ENCODE measurements around the gene BRD7.

BRD7 gene

DNA sequence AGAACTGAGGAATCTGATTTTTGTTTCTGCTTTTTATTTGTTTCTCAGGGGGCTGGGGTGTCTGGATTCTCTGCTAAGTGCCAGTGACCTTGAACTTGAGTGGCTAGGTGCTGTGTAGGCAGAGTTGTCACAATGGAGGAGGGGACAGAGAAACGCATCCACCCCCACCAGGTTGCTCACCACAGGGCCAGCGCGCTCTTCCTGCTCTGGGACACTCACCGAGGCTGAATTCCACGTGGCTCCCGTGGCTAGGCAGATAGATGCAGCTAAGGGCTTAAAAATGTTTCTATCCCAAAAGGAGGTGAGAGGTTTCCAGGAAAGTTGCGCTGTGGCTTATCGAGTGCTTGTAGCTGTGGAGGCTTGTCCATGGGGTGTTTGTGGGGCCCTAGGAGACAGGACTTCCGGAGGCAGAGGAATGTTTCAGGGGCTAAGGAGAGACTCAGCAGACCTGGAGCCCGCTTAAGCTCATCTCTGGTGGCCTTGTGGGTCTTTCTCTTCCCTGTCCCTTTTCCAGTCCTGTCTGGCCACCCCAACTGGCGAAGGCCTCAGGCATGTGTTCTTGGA is 65.7 kb downstream of the BRD7 start:
- DNase-seq, result no peak

DNA sequence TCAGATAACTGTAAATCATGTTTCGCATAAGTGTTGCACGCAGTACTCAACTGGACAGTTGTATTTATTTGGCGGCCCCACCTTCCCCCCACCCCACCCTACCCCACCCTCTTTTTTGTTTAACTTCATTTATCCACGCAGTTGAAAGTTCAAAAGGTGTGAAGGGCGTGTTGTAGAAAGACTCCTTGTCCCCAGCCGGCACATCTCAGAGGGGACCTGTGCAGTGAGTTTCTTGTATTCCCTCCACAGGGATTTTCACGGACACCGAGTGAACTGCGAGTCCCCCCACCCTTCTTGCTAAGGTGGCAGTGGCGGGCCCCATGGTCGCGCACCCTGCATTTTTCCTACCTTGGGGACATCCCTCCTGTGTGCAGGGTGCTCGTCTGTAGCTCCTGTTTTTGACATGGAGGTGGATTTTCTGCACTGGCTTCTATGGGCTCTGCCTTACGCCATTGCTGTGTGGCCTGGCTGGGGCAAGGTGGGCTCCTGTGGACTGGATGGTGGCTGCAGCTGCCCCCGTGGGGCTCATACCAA is 66.2 kb downstream of the BRD7 start:
- no peak for DNase-seq

DNA sequence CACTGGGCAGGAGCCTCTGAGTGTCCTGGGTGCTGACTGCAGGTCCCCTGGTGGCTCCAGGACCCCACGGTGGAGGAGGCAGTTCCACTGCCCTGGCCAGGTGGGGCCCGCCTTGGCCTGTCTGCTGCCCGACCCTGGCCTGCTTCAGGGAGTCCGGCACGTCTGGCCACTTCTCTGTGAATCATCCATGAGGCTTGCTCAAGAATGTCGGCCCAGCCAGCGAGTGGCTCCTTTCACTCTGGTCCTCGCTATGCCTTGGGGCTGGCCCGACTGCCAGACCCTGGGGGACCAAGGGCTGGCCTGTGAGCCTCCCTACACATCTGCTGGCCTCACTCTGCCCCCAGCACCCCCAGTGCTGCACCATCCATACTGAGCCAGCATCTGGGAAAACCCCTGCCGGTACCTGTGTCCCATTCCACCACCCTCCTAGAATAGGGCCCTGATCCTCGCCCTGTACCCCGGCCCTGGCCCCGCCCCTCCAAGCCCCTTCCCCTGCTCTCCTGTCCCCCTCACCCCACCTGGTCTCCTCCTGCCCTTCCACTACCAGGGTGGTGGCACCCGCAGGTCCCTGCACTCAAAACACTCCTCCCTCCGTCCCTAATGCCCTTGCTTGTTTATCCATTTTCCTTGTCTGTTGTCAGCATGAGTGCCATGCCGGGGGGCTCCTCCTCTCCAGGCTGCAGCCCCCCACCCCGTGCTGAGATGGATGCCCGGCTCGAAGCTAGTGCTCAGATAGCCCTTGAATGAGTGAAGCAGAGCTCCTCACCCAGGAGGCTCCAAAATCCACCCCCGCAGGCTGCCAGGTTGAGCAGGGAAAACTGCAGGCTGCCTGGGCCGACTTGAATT is 66.9 kb downstream of the BRD7 start:
- DNase-seq, result no peak

DNA sequence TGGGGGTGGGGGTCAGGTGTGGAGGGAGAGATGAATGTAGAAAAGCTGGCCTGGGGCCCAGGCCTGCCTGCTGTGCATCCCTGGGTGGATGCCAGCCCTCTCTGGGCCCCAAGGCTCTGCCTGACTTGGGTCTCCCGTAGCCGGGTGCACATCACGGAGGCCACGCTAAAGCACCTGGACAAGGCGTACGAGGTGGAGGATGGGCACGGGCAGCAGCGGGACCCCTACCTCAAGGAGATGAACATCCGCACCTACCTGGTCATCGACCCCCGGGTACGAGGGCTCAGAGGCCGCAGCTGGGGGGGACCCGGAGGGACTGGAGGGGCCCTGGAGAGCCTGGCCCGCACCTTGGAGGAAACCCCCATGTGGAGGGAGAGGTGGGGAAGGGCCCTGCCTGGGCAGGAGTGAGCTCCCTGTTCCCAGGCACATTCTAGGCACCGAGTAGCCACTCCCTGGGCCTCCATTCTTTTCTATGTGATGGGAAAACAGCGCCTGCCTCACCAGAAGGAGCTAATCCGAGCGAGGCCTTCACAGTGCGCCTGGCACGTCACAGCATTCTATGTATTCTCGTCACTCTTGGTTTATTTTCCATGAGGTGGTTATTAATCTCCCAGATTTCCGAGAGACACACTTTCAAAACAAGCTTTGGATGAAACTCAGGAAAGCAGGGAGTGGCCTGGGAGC is 67.7 kb downstream of the BRD7 start:
- no peak for DNase-seq

DNA sequence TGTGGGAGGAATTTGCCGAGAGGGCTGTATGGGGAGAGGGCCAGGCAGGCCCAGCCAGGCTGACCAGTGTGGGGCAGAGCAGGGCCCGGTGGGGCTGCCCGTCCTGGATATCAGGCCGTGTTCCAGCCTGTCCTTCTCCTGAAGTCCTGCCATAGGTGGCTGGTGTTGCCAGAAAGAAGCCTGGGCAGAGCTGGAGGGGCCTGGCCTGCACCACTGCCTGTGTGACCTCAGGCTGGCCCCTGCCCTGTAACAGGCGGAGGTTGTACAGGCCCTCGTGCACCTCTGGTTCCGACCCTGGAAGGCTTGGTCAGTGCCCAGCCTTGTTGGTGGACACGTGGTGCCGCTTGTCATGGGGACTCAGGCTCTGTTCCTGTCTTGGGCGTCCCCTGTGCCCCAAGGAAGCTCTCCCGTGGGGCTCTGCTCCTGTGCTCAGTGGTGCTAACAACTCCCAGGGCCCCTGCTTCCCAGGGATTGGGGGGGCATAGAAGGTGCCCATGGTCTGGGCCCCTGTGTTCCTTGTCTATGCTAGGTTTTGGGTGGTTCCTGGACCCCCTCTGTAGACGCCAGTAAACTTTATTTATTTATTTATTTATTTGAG is 69.2 kb downstream of the BRD7 start:
- DNase-seq, result no peak

DNA sequence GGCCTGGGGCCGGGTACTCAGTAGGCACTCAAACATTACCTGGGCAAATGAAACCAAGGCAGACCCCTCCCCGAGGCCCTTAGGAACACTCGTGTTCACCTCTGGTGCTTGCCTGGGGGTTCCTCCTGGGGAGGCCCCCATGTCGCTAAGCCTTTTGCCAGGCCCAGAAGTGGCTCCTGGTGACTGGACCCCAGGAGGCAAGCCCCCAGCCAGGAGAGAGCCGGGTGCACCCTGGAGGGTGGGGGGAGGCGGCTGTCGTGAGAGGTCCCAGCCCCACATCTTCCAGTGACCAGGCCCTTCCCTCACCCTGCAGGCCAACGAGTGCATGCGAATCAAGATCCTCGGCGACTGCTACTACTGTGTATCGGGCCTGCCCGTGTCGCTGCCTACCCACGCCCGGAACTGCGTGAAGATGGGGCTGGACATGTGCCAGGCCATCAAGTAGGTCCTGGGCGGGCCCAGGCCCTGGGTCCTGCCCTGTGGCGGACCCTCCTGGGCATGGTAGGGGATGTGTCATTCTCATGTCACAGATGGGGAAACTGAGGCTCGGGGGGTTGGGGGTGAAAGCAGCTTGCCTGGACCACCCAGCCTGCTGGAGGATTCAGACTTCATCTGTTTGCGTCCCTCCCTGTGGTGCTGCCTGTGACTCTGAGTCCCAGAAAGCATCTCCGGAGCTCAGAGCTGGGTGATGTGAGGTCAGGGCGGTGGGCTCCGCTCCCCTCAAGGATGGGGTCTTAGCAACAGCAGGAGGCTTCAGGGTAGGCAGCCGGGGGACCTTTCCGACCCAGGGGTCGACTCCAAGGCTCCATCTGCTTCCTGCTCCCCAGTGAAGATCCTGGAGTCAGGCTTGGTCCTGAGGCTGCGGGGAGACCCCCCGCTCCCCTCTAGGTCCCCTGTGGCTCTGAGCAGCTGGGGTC is 69.9 kb downstream of the BRD7 start:
- DNase-seq, result no peak

DNA sequence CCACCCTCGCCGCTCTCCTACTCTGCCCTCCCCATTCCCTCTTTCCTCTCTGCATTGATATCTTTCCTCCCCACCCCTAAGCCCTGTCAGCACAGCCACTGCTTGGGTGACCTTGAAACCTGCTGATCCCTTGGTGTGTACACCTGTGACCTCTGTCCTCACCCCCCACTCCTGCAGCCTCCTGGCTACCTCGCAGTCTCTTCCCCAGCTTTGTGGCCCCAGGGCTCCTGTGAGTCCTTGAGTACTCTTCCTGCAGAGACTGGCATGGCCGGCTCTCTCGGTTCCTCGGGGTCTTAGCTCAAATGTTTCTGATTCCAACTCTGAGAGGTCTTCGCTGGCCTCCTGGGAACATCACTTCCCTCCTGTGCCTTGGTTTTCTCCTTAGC is 70.7 kb downstream of the BRD7 start:
- no peak for DNase-seq

DNA sequence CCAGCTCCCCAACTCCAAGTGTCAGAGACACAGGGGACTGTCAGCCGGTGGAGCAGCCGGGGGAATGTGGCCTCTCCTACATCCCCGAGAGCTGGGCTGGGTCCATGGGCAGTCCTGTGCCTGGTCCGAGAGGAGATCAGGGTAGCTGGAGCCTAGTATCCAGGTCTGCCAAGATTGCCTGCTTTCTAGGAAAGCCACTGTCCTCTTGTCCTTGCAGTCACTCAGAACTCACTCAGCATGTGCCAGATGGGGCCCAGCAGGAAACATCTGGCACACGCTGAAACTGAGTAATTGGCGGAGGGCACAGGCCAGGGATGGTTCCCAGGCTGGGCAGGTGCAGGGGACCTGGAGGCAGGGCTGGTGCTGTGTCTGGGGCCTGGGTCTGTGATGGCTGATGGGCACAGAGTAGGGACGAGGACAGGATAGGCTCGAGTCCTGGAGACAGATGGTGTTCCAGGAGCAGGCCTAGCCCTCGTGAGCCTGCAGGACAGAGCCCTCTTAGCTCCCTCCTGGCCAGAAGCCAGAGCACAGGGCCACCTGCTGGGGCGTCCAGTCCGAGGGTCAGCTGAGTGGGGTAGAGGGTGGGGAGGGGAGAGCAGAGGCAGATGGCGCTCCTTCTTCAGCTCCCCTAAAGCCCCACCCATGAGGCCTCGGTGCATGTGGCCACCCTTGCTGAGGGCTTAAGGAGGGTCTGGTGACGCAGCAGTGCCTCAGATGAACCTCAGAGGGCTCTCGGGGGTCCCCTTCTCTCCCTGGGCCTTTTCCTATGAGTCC is 71.3 kb downstream of the BRD7 start:
- no peak for DNase-seq

DNA sequence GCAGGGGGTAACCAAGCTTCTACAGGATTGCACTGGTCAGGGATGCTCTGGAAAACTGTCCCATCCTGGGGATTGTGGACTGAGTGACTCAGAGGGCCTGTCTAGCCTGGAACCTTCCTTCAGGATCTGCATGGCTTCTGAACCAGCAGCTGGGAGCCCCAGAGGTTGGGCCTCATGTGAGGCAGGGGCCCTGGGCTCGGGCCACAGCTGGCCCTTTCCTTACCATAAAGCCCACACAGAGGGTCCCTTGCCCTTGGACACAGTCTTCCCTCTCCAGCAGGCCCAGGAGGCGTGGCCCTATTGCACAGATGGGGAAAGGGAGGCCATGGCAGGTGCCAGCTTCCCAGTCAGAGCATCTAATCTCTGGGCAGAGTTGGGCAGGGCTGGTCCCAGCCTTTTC is 72.0 kb downstream of the BRD7 start:
- no peak for DNase-seq

DNA sequence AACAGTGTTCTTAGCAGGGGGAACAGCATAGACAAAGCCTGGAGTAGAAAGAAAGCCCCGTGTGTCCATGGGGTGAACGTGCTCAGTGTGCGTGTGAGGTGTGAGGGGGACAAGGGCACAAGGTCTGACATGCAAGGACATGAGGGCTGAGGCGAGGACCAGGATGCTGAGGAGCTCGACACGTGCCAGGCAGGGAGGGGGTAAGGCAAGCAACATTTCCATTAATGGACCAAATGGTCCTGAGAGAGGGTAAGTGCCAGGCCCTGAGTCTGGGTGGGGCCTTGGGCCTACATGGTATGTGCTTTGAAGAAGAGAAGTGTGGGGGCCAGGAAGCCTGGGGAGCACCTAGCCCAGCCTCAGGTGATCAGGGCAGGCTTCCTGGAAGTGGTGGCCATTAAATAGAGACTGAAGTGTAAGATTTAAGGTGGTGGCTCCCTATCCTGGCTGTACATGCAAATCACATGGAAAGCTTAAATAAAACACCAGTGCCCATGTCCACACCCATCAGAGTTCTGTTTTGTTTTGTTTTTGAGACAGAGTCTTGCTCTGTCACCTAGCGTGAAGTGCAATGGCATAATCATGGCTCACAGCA is 73.2 kb downstream of the BRD7 start:
- DNase-seq, result no peak

DNA sequence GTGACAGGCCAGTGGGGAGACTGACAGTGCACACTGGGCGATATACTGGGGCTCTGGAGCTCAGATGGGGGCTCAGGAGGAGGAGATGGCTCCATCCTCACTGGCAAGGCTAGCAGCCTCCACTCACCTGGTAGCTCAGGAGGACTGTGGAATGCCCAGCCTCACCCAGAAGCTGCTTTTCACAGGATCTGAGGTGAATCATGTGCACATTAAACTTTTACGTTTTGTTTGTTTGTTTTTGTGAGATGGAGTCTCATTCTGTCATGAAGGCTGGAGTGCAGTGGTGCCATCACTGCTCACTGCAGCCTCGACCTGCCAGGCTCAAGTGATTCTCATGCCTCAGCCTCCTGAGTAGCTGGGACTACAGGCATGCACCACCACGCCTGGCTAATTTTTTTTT is 73.8 kb downstream of the BRD7 start:
- DNase-seq, result no peak

DNA sequence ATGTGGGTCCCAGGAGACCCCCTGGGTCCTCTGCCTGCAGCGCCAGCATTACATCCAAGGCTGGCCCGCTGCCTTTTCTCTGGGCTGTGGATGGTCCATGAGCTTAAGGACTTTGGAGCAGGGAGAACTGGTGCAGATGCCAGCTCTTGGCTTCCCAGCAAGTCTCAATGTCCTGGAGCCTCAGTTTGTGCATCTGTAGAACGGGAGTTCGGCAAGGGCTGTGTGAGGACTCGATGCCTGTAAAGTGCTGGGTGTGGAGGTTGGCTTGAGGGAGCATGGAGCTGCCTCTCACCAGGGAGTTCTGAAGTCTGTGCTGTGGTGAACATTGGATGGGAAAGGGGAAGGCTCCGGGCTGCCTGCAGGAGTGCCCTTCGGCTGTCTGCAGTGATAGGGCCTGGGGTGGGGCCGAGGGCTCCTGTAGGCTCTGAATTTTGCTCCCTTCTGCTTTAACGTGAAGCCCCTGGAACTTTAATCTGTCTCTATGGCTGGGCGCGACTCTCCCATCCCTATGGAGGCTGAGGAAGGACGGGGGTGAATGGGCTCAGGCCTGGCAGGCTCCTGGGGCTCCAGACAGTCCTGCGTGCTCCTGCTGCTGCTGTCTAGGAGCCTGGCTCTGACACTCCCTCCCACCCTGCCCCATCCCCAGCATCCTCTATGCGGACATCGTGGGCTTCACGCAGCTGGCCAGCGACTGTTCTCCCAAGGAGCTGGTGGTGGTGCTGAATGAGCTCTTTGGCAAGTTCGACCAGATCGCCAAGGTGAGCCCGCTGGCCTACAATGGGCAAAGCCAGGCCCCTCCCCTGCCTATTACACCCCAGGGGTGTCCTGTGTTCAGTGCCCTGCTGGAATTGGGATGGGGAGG is 74.6 kb downstream of the BRD7 start:
- no peak for DNase-seq

DNA sequence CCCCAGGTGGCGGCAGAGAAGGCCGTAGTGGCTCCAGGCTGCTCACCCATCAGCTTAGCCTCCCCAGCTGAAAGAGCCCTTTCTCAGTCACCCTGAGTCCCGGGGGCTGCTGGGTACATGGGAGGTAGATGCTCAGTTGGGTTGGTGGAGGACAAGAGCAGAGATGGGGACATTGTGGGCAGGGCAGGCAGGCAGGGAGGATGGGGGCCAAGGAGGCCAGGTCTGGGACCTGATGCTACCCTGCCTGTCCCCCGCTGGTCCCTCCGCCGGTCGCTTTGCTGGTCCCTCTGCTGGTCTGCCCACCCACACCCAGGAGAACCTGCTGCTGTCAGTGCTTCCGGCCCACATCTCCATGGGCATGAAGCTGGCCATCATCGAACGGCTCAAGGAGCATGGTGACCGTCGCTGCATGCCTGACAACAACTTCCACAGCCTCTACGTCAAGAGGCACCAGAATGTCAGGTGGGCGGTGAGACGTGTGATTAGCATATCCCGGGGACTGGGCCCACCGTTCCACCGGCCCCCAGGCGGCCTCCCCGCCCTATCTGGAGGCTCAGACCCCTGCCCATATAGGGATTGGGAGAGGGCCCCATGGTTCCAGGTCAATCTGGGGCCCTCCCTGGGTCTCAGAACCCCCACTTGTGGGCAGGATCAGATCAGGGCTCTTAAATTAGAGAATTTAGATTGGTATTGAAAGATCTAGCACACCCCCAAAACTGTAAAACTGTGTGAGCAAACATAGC is 75.6 kb downstream of the BRD7 start:
- DNase-seq, result no peak

DNA sequence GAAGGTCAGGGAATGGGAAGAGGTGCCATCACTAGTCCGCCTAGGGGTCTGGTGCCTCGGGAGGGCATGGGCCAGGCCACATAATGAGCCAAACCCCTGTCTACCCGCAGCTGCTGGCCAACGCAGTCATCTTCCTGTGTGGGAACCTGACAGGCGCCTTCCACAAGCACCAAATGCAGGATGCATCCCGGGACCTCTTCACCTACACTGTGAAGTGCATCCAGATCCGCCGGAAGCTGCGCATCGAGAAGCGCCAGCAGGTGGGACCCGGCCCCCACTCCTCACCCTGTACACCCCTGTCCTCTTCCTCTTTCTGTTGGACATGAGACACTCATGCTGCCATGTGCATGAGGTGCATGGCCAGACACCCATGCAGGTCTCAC is 76.2 kb downstream of the BRD7 start:
- no peak for DNase-seq

DNA sequence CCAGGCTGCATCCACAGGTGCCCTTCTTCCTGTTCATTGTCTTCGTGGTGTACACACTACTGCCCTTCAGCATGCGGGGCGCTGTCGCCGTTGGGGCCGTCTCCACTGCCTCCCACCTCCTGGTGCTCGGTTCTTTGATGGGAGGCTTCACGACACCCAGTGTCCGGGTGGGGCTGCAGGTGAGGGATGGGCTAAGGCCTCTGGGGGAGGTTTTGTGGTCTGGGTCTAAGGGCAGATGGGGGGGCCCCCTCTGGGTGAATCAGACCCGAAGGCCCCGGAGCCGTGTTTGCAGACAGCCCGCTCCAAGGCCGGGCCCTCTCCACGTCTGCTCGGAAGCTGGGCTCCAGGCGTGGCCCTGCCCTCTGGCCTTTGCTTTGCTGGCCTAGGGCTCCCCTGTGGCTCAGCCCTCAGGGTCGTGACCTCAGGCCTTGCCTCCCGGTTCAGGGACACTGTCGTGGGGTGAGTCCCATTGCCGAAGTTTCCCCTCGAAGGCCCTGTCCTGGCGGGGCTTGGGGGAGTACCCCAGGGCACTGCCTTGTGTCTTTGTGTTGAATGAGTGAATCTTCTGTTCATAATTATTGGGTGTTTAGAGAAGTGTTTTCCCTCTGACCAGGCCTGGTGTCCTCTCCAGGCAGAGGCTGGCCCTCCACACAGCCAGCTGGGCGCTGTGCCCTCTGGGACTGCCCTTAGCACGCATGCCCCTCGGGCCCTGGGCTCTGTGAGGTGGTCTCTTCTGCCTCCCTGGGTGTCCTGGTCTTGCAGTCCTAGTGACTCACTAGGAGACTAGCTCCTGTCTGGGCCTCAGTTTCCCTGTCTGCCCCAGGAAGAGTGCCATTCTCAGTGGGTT is 76.8 kb downstream of the BRD7 start:
- no peak for DNase-seq

DNA sequence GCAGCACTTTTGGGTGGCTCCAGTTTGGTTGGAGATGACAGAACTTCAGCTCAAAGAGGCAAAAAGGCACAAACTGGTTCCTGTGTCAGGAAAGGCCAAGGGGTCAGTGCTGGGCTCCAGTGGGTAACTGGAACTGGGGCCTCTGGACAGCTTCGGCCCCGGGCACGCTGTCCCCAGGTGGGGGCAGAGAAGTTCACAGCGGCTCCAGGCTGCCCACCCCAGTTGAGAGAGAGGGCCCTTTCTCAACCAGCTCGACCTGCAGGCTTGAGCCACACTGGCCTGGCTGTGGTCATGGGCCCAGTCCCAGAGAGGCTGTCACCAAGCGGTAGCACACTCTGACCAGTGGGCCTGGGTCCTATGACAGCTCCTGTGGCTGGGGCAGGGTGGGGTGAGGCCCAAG is 77.9 kb downstream of the BRD7 start:
- DNase-seq, result no peak

DNA sequence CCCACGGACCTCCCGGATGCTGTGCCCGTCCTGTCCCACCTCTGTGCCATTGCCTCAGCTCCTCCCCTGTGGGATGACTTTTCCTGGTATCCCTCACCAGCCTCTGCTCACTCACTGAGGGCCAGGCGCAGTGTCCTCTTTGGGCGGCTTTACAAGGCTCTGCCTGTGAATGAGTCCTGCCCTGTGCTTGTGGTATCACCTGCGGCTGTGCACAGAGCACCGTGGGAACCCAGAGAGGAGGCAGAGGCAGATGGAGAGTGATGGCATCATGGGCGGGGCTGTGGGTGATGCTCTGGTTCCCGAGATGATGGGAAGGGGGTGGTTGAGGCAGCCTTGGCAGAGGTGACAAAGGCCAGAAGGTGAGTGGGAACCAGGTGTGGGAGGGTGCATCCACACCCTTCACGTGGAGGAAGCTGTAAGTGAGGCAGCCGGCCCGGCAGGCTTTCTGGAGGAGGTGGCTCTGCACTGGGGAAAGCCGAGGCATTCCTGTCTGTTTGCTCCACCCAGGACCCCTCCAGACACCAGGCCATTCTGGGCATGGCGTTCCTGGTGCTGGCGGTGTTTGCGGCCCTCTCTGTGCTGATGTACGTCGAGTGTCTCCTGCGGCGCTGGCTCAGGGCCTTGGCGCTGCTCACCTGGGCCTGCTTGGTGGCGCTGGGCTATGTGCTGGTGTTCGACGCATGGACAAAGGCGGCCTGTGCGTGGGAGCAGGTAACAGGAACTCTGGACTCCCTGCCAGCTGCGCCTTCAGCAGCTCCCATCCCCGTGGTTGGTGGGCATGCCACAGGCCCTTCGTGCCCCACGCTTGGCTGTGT is 78.6 kb downstream of the BRD7 start:
- no peak for DNase-seq

DNA sequence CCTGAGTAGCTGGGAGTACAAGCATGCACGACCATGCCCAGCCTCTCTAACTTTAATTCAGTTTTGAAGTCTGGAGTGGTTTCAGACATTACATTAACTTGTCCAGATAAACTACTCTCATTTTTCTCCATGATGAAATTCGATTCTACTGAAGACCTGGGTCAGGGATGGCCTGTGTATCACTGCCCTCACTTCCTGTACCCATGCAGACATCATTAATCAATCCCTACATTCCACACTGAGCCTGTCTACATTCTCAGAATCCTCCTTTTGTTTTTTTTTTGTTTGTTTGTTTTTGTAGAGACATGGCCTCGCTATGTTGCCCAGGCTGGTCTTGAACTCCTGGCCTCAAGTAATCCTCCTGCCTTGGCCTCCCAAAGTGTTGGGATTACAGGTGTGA is 79.9 kb downstream of the BRD7 start:
- DNase-seq, result no peak
